Left lobe of liver (tissue), 2 donors: ENCODE measurements around the gene NYAP1. TPM values are rescaled to one million over a fixed set of nuclear protein-coding genes. Genes with fewer than 3 reads are reported as not detected.
"Not testable (repeated sequence)": the region's sequence is repeated elsewhere in the genome, so short reads cannot be mapped to it uniquely, and the experiment has no call there.

Experiments
- ATAC-seq: fragments of 200-7000 bp; cut with Tn5 transposase; one replicate; pipeline ENCODE4 v1.9.1; 2020; ENCODE audit warnings: mild to moderate bottlenecking, moderate library complexity
- DNase-seq: peaks from one replicate; pipeline ENCODE4 v3.0.0-alpha.2; 2020; ENCODE audit warnings: low spot score
- total RNA-seq: library from RNA; stranded (reverse); gene quantifications from one replicate; pipeline ENCODE4 v1.2.1, GENCODE V29; 2021
- donor health status: DM: no; HTN: no; CAD: no; lungs with moderate emphysema.
- donor health status: DM: no; HTN: yes; CAD: no.

Gene NYAP1
- 0.38 TPM for total RNA-seq

DNA sequence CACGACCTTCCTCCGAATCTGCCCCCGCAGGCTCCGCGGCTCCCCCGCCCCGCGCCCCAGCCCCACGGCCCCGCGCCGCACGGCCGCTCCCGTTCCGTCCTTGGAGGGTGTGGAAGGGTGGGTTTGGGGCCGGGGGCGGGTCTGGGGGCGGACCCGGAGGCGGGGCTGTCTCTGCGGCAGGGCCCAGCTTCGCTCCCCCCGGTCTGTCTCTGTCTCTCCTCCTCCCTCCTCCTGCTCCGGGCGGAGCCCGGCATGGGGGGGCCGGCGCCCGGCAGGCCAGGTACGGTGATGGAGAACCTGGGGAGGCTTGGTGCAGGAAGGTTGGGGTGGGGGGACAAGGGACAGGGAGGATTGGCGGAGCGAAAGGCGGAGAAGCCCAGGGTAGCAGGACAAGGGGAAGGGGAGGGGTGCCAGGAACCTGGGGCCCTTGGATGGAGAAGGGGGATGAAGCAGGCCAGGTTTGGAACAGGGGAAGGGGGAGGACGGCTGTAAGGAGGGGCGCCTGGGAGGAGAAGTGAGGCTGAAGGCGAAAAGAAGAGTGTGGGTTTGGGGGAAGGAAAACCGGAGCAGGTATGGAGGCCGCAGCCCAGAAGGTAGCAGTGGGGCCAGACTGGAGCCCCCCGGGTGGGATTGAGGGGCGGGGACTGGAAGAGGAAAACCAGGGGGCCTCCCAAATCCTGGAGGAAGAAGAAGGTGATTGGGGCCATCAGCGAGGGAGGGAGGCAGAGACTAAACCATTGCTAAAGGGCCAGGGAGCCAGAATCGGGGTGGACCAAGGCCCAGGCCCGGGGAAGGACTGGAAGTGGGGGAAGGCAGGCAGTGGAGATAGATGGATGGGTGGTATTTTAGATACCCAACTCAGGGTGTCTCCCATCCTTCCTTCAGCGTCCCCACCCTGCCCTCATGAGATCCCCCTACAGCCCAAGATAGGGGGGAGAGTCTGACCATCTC, at the start of gene NYAP1:
NYAP1 (plus strand) TSS at position 206 of the 951 bp plus-strand sequence. CDS start 1,385 bp downstream, outside the sequence.
- ATAC-seq (peak; percentile 26), DNase-seq (no peak)

DNA sequence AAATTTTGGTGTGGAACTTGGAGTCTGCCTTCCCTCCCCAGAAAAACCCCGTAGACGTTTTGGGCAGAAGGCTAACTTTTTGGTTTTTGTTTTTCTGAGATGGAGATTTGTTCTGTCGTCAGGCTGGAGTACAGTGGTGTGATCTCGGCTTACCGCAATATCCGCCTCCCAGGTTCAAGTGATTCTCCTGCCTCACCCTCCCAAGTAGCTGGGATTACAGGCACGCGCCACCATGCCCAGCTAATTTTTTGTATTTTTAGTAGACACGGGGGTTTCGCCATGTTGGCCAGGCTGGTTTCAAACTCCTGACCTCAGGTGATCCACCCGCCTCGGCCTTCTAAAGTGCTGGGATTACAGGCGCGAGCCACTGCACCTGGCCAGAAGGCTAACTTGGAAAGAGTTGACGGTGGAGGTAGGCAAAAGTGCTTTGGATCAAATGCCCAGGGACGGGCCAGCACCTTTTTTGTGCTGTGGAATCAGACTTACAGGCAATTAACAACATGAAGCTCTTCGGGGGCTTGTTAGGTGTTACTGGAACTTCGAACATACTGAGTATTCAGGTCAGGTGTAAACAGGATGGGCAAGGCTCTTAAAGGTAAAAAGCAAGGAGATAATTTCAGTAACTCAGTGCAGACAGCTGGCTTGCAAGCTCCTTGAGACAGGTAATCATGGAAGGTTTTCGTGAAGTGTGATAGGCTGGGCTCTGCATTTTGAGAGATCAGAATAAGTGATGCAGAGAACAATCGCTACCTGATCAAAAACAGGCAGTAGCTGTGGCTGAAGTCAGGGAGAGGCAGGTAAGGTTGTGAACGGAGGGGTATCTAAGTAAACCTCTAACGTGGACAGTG, 49.2 kb upstream of the NYAP1 start:
- ATAC-seq (no peak), DNase-seq (peak; percentile 32)

DNA sequence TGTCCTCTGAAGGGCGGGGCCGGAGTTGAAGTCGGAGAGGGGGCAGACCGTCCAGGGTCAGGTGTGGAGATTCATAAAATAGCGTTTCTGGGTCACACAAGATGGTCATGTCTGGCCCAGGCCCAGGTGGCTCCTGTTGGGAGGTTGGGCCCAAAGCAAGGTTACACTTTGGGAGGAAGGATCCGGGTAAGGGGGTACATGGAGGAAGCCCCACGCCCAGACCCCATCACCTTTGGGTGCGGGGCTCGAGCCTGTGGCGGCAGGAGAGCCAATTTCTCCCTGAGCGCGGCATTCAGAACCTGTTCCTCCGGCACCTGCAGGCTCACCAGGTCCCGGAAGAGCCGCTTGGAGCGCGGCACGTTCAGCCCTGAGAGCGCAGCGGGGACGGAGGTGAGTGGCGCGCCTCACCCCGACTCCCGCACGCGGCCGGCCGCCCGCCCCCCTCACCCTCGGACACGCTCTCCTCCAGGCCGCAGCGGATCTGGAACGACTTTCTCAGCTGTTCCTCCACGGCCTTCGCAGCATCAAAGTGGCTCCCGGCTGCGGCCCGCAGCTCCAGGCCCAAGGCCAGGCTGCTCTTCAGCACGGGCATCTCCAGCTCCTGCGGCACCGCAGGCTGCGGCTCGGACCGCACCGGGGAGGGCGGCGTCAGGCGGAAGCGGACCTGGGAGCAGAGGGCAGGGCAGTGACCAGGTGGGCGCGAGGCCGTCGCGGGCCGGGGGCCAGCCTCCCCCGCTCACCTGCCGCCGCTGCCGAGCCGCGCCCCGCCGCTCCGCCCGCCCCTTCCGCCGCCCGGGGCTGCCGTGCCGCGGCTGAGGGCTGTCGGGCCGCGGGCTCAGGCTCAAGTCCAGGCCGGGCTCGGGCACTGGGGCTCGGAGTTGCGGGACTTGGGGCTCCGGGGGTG, 48.1 kb upstream of the NYAP1 start:
- DNase-seq (no peak), ATAC-seq (peak; percentile 67)

DNA sequence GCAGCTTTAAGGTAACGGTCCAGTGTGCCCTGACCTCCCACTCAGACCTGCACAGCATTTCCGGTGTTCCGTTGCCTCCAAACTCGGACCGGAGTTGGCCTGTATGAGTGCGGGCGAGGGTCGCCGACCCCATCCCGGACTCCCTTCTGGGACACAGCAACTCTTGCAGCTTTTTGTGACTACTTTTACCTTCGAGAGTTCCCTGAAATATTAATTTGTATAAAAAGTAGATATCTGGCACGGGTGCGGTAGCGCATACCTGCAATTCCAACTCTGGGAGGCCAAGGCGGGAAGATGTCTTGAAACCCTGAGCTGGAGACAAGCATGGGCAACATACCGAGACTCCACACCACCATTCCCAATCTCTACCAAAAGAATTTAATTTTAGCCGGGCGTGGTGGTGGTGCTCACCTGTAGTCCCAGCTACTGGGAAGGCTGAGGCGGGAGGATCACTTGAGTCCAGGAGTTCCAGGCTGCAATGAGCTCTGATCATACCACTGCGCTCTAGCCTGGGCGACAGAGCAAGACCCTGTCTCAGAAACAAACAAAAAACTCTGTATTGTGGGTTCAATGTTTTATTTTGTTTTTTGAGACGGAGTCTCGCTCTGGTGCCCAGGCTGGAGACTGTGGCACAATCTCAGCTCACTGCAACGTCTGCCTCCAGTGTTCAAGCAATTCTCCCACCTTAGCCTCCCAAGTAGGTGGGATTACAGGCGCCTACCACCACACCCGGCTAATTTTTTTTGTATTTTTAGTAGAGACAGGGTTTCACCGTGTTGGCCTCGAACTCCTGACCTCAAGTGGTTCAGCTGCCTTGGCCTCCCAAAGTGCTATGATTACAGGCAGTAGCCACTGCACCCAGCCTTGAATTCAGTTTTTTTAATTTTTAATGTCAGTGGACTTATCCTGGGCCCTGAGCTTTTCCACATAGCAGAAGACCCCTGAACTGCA, 46.3 kb upstream of the NYAP1 start:
- no peak for ATAC-seq
- DNase-seq = peak; percentile 50

DNA sequence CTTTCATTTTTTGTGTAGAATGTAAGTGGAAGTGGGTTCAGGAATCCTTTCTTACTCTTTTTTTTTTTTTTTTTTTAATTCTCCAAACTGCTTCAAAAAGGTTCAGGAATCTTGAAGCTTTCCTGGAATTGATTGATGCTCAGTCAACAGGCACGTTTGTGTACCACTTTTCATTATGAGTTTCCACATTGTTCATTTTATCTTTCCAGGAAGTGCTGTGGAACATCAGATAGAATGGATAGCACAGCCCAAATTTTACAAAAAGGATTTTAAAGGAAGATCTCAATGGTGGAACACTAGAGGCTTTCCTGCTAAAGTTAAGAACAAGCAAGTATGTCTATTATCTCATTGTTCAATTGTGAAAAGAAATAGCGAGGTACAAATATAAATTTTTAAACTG, 45.6 kb upstream of the NYAP1 start:
- no peak for ATAC-seq
- DNase-seq = no peak

DNA sequence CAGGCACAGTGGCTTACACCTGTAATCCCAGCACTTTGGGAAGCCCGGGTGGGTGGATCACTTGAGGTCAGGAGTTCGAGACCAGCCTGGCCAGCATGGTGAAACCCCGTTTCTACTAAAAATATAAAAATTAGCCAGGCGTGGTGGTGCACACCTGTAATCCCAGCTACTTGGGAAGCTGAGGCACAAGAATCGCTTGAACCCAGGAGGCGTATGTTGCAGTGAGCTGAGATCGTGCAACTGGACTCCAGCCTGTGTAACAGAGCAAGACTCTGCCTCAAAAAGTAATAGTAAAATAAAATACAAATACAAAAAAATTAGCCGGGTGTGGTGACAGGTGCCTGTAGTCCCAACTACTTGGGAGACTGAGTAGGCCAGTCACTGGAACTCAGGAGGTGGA, 45.0 kb upstream of the NYAP1 start:
- peak; percentile 27 for DNase-seq
- ATAC-seq = not testable (repeated sequence)

DNA sequence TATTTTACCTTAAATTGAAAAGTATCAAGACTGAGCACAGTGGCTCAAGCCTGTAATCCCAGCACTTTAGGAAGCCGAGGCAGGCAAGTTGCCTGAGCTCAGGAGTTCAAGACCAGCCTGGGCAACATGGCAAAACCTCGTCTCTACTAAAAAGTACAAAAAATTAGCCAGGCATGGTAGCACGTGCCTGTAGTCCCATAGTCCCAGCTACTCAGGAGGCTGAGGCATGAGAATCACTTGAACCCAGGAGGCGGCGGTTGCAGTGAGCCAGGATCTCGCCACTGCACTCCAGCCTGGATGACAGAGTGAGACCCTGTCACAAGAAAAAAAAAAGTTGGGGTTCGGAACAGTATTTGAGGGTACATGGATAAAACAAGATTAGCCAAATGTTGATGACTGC, 44.5 kb upstream of the NYAP1 start:
- peak; percentile 36 for DNase-seq
- not testable (repeated sequence) for ATAC-seq

DNA sequence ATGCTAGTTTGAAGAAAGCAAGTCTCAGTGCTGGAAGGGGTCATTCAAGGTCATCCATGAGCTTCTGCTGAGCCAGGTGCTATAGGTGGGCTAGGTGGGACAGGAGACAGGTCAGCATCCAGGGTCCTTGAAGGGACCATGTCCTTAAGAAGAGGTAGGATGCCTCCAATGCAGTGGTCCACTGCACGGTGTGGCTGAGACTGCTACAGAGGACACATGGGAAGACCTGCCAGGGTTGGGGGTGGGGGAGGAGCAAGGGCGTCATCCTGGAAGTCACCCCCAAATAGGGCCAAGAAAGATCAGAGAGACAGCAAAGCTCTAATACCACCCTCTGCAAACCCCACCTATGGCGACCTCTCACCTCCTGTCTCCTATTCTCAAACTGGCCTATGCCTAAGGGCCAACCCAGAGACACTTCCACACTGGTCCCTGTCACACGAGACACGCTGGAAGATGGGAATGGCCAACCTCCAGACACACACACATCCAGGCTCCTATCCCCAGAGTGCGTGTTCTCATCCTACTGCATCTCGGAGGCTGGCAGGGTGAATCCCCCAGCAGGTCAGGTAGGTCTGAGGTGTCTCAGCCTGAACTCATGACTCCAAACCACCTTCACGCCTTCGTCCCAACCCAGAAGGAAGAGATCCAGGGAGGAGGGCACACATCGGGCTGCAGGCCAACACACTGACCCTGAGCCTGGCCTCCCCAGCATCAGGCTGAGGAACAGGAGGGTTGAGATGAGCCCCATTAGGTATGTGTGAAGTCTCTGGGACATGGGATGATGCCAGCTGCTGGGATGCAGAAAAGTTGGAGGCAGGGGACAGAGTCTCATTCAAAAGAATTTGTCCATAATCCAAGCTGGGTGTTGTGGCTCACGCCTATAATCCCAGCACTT, 41.8 kb upstream of the NYAP1 start:
- DNase-seq = peak; percentile 42
- no peak for ATAC-seq

DNA sequence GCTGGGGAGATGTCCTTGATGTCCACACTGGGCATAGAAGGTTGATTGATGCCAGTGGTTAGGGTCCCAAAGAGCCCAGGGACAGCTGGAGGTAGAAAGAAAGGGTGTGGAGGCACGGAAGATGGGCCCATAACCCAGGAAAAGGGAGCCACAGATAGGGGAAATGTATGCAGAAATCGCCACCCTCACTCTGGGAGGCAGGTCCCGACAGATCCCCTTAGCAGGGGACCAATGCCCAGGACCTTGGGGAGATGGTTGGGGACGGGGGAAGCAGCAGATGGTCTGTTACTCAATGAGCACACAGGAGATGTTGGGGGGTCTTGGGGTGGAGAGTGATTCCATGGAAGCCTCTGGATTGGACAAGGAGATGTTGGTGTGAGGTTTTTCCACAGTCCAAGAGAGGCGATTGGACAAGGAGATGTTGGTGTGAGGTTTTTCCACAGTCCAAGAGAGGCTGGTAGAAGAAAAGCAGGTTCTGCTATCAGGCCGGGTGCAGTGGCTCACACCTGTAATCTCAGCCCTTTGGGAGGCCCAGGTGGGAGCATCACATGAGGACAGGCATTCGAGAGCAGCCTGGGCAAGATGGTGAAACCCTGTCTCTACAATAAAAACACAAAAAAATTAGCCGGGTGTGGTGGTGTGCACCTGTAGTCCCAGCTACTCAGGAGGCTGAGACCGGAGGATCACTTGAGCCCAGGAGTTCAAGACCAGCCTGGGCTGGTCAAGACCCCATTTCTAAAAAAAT, 40.5 kb upstream of the NYAP1 start:
- DNase-seq (no peak), ATAC-seq (no peak)

DNA sequence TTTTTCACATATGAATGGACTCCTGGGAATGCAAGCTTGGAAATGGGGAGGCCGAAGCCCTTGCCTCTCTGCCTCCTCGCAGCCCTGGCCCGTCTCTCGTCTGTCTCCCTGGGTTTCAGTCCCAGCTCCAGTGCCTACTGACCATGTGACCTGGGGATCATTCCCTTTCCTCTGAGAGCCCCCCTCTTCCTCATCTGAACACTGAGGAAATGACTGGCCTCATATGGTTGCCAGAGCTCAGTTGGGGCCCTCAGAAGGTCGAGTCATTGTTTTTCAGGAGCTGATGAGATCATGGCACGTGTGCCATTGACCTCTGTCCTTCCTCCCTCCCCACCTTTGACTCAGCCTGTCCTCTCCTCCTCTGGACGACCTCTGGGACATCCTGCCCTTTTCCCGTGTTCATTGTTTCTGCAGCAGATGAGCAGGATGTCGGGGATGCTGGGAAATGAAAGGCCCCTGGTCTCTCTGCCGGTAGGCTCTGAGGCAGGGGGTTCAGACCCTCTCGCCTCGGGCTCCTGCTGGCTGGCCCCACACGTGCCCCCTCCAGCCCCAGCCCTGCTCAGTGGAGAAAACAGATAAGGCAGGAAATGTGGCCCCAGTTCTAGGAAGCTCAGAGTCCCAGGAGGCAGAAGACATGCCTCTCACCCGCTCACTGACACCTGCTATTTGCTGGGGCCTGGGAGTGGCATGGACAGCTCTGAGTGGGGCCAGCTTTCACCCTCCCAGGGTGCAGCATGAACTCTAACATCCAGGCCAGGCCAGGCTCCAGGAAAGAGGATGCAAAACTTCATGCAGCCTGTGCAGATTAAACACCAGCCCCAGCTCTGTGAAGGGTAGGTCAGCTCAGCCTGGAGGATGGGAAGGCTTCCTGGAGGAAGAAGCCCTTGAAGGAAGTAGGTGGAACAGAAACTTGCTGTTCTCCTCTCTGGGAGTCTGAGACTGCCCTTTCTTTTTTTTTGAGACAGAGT, 39.1 kb upstream of the NYAP1 start:
- DNase-seq = peak; percentile 68
- ATAC-seq = peak; percentile 81

DNA sequence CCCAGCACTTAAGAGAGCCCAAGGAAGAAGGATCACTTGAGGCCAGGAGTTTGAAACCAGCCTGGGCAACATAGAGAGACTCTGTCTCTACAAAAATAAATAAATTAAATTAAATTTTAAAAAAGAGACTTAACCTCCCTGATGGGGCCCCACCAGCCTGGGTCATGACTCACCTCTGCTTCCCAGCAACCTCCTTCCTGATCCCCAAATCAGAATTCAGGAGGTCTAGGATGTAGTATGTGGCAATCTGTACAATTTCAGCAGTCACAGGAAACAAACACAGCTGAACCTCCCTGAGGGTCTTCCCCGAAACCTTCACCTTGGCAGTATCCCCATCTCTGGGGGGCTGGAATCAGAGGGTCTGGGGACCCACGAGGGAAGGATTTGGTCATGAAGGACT, 37.7 kb upstream of the NYAP1 start:
- ATAC-seq (no peak), DNase-seq (no peak)

DNA sequence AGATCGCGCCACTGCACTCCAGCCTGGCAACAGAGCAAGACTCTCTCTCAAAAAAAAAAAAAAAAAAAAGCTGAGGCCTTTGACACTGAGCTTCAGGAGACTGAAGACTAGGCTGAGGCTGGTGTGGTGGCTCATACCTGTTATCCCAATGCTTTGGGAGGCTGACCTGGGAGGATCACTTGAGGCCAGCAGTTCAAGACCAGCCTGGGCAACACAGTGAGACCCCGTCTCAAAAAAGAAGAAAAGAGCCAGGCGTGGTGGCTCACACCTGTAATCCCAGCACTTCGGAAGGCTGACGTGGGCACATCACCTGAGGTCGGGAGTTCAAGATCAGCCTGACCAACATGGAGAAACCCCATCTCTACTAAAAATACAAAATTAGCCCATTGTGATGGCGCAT, 36.4 kb upstream of the NYAP1 start:
- ATAC-seq, DNase-seq: not testable (repeated sequence)

DNA sequence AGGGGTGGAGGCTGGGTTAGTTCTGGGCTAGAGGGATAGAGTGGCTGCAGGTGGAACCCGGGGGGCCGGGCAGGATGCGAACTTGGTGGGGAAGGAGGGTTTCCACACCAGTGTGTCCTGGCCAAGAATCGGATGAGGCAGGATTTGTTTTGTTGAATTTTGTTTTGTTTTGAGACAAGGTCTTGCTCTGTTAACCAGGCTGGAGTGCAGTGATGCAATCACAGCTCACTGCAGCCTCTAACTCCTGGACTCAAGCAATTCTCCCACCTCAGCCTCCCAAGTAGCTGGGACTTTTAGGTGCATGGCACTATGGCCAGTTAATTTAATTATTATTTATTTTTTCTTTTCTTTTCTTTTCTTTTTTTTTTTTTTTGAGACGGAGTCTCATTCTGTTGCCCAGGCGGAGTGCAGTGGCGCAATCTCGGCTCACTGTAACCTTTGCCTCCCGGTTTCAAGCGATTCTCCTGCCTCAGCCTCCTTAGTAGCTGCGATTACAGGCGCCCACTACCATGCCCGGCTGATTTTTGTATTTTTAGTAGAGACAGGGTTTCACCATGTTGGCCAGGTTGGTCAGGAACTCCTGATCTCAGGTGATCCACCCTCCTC, 34.4 kb upstream of the NYAP1 start:
- peak; percentile 36 for ATAC-seq

DNA sequence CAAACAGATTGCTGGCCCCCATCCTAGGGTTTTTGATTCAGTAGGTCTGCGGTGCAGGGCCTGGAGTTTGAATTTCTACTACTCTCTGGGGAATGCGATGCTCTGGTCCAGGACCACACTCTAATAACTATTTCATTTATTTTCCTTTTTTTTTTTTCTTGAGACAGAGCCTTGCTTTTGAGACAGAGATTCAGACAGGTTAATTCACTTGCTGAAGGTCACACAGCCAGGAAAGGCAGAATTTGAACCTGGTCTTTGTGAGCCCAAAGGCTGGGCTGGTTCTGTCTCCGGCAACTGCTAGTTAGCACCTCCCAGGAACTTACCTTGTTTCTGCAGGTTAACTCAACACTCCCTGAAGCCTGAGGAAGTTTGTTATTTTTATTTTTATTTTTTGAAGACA, 31.2 kb upstream of the NYAP1 start:
- no peak for ATAC-seq

More for the DNA sequence above, 34.4 kb upstream of the NYAP1 start:
- no peak for DNase-seq

DNA sequence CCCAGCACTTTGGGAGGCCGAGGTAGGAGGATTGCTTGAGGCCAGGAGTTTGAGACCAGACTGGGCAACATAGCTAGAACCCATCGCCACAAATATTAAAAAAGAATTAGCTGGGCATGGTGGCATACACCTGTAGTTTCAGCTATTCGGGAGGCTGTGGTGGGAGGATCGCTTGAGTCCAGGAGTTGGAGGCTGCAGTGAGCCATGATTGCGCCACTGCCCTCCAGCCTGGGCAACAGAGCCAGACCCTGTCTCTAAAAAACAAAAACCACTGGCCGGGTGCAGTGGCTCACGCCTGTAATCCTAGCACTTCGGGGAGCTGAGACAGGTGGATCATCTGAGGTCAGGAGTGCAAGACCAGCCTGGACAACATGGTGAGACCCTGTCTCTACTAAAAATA, 29.9 kb upstream of the NYAP1 start:
- ATAC-seq, DNase-seq: not testable (repeated sequence)

More for the DNA sequence above, 31.2 kb upstream of the NYAP1 start:
- no peak for DNase-seq

DNA sequence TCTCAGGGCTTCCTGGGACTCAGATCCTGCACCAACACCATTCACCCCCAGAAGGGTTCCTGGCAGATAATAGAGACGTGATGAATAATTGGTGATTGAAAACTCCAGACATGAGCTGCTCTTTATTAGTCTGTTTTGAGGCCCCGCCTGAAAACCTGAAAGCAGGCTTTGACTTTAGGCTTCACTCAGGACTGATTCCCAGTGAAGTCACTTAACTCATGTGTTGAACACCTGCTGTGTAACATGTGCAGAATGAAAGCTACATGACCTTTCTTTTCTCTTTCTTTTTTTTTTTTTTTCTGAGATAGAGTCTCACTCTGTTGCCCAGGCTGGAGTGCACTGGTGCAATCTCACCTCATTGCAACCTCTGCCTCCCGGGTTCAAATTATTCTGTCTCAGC, 28.5 kb upstream of the NYAP1 start:
- DNase-seq (no peak), ATAC-seq (no peak)
